Measurements from ENCODE around the gene INSYN1. TPM values are rescaled to one million over a fixed set of nuclear protein-coding genes. Genes with fewer than 3 reads are reported as not detected.

The INSYN1 gene
- total and polyA plus RNA-seq, 2 experiments from 2014 or later = 0.18 to 14.2 TPM

DNA sequence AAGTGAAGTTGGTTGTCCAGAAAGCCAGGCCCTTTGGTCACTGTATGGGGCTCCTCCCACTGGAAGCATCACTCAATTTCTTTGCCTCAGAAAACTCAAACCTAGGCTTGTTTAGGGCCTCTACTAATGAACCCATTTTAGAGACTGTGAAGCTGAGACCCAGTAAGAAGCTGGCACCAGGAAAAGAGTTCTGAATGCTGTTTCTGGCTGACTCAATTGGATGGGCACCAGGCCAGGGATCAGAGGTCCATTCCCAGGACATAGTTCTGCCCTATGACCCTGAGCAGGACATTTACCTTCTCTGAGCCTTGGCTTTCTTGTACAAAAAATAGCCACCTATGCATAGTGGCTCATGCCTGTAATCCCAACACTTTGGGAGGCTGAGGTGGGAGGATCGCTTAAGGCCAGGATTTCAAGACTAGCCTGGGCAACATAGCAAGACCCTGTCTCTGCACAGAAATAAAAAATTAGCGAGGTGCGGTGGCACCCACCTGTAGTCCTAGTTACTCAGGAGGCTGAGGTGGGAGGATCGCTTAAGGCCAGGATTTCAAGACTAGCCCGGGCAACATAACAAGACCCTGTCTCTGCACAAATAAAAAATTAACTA is 38.4 kb downstream of the INSYN1 start:
- H3K27me3 Mint-ChIP-seq (ENCODE audit: insufficient read depth, low read depth, poor library complexity) = peaks cover 12% of the 10 kb centered on the region
- no peaks in the 10 kb centered on the region for H3F3A ChIP-seq (replicated peaks; ENCODE audit: low read depth)
- H3K27ac ChIP-seq (ENCODE audit: low read depth) = no peak overlapping the region
- no peak overlapping the region for H3K4me3 Mint-ChIP-seq
- H3K4me2 ChIP-seq = no peak overlapping the region
- no peaks in the 10 kb centered on the region for H3K4me1 ChIP-seq (ENCODE audit: insufficient read depth)
- H3K36me3 Mint-ChIP-seq (ENCODE audit: low read depth) = peaks cover 35% of the 10 kb centered on the region
- H3K4me1 Mint-ChIP-seq = peaks cover 10% of the 10 kb centered on the region
- no peak overlapping the region for H2AFZ ChIP-seq
- H3K4me3 ChIP-seq = no peak overlapping the region
- no peak overlapping the region for H3K27ac Mint-ChIP-seq
- no peaks in the 10 kb centered on the region for H3K36me3 ChIP-seq (ENCODE audit: insufficient read depth)
- no peaks in the 10 kb centered on the region for H3K9me3 Mint-ChIP-seq
- no peaks in the 10 kb centered on the region for H3K9me2 ChIP-seq (ENCODE audit: insufficient read depth)
- TF ChIP-seq ZNF114 (CRISPR knock-in tag; IDR thresholded peaks at IDR 0.05) (no peak), NANOG (IDR thresholded peaks at IDR 0.05; ENCODE audit: borderline replicate concordance) (no peak), POLR2AphosphoS5 (IDR thresholded peaks at IDR 0.05; ENCODE audit: low read depth) (no peak), ZNF331 (CRISPR knock-in tag; IDR thresholded peaks at IDR 0.05; ENCODE audit: low read depth) (no peak), EZH2 (IDR thresholded peaks at IDR 0.05; ENCODE audit: low read depth, unreplicated experiment) (no peak), EZH2phosphoT487 (IDR thresholded peaks at IDR 0.05; ENCODE audit: unreplicated experiment) (no peak), JUNB (IDR thresholded peaks at IDR 0.05; ENCODE audit: unreplicated experiment) (no peak), CREB1 (CRISPR knock-in tag; IDR thresholded peaks at IDR 0.05; ENCODE audit: low read depth) (no peak), STAT1 (IDR thresholded peaks at IDR 0.05; ENCODE audit: unreplicated experiment) (no peak)
- TF ChIP-seq, protein P1, sequence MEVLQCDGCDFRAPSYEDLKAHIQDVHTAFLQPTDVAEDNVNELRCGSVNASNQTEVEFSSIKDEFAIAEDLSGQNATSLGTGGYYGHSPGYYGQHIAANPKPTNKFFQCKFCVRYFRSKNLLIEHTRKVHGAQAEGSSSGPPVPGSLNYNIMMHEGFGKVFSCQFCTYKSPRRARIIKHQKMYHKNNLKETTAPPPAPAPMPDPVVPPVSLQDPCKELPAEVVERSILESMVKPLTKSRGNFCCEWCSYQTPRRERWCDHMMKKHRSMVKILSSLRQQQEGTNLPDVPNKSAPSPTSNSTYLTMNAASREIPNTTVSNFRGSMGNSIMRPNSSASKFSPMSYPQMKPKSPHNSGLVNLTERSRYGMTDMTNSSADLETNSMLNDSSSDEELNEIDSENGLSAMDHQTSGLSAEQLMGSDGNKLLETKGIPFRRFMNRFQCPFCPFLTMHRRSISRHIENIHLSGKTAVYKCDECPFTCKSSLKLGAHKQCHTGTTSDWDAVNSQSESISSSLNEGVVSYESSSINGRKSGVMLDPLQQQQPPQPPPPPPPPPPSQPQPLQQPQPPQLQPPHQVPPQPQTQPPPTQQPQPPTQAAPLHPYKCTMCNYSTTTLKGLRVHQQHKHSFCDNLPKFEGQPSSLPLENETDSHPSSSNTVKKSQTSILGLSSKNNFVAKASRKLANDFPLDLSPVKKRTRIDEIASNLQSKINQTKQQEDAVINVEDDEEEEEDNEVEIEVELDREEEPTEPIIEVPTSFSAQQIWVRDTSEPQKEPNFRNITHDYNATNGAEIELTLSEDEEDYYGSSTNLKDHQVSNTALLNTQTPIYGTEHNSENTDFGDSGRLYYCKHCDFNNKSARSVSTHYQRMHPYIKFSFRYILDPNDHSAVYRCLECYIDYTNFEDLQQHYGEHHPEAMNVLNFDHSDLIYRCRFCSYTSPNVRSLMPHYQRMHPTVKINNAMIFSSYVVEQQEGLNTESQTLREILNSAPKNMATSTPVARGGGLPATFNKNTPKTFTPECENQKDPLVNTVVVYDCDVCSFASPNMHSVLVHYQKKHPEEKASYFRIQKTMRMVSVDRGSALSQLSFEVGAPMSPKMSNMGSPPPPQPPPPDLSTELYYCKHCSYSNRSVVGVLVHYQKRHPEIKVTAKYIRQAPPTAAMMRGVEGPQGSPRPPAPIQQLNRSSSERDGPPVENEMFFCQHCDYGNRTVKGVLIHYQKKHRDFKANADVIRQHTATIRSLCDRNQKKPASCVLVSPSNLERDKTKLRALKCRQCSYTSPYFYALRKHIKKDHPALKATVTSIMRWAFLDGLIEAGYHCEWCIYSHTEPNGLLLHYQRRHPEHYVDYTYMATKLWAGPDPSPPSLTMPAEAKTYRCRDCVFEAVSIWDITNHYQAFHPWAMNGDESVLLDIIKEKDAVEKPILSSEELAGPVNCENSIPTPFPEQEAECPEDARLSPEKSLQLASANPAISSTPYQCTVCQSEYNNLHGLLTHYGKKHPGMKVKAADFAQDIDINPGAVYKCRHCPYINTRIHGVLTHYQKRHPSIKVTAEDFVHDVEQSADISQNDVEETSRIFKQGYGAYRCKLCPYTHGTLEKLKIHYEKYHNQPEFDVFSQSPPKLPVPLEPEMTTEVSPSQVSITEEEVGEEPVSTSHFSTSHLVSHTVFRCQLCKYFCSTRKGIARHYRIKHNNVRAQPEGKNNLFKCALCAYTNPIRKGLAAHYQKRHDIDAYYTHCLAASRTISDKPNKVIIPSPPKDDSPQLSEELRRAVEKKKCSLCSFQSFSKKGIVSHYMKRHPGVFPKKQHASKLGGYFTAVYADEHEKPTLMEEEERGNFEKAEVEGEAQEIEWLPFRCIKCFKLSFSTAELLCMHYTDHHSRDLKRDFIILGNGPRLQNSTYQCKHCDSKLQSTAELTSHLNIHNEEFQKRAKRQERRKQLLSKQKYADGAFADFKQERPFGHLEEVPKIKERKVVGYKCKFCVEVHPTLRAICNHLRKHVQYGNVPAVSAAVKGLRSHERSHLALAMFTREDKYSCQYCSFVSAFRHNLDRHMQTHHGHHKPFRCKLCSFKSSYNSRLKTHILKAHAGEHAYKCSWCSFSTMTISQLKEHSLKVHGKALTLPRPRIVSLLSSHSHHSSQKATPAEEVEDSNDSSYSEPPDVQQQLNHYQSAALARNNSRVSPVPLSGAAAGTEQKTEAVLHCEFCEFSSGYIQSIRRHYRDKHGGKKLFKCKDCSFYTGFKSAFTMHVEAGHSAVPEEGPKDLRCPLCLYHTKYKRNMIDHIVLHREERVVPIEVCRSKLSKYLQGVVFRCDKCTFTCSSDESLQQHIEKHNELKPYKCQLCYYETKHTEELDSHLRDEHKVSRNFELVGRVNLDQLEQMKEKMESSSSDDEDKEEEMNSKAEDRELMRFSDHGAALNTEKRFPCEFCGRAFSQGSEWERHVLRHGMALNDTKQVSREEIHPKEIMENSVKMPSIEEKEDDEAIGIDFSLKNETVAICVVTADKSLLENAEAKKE (CRISPR knock-in tag; IDR thresholded peaks at IDR 0.05) = no peak
- TF ChIP-seq, protein P2, sequence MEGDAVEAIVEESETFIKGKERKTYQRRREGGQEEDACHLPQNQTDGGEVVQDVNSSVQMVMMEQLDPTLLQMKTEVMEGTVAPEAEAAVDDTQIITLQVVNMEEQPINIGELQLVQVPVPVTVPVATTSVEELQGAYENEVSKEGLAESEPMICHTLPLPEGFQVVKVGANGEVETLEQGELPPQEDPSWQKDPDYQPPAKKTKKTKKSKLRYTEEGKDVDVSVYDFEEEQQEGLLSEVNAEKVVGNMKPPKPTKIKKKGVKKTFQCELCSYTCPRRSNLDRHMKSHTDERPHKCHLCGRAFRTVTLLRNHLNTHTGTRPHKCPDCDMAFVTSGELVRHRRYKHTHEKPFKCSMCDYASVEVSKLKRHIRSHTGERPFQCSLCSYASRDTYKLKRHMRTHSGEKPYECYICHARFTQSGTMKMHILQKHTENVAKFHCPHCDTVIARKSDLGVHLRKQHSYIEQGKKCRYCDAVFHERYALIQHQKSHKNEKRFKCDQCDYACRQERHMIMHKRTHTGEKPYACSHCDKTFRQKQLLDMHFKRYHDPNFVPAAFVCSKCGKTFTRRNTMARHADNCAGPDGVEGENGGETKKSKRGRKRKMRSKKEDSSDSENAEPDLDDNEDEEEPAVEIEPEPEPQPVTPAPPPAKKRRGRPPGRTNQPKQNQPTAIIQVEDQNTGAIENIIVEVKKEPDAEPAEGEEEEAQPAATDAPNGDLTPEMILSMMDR (conservative IDR thresholded peaks at IDR 0.05; ENCODE audit: low read depth in 2 of 2) = no peak
- TF ChIP-seq, protein P3, sequence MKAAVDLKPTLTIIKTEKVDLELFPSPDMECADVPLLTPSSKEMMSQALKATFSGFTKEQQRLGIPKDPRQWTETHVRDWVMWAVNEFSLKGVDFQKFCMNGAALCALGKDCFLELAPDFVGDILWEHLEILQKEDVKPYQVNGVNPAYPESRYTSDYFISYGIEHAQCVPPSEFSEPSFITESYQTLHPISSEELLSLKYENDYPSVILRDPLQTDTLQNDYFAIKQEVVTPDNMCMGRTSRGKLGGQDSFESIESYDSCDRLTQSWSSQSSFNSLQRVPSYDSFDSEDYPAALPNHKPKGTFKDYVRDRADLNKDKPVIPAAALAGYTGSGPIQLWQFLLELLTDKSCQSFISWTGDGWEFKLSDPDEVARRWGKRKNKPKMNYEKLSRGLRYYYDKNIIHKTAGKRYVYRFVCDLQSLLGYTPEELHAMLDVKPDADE (IDR thresholded peaks at IDR 0.05) = no peak
- TF ChIP-seq, protein P4, sequence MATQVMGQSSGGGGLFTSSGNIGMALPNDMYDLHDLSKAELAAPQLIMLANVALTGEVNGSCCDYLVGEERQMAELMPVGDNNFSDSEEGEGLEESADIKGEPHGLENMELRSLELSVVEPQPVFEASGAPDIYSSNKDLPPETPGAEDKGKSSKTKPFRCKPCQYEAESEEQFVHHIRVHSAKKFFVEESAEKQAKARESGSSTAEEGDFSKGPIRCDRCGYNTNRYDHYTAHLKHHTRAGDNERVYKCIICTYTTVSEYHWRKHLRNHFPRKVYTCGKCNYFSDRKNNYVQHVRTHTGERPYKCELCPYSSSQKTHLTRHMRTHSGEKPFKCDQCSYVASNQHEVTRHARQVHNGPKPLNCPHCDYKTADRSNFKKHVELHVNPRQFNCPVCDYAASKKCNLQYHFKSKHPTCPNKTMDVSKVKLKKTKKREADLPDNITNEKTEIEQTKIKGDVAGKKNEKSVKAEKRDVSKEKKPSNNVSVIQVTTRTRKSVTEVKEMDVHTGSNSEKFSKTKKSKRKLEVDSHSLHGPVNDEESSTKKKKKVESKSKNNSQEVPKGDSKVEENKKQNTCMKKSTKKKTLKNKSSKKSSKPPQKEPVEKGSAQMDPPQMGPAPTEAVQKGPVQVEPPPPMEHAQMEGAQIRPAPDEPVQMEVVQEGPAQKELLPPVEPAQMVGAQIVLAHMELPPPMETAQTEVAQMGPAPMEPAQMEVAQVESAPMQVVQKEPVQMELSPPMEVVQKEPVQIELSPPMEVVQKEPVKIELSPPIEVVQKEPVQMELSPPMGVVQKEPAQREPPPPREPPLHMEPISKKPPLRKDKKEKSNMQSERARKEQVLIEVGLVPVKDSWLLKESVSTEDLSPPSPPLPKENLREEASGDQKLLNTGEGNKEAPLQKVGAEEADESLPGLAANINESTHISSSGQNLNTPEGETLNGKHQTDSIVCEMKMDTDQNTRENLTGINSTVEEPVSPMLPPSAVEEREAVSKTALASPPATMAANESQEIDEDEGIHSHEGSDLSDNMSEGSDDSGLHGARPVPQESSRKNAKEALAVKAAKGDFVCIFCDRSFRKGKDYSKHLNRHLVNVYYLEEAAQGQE (IDR thresholded peaks at IDR 0.05; ENCODE audit: unreplicated experiment) = no peak
- DNase-seq (ENCODE audit: low spot score) = no peak
- H4K20me1 ChIP-seq (replicated peaks; ENCODE audit: insufficient read depth) = peaks cover 2% of the 10 kb centered on the region; the same call in 1 of the 2 replicates
- H3K79me2 ChIP-seq (replicated peaks; ENCODE audit: insufficient read depth) = no peaks in the 10 kb centered on the region
- ATAC-seq = no peak
- H3K27me3 ChIP-seq (ENCODE audit: insufficient read depth) = no peaks in the 10 kb centered on the region
